ENCODE data around the gene MKLN1.
"Not testable (repeated sequence)": the region's sequence is repeated elsewhere in the genome, so short reads cannot be mapped to it uniquely, and the experiment has no call there.

MKLN1 gene

DNA sequence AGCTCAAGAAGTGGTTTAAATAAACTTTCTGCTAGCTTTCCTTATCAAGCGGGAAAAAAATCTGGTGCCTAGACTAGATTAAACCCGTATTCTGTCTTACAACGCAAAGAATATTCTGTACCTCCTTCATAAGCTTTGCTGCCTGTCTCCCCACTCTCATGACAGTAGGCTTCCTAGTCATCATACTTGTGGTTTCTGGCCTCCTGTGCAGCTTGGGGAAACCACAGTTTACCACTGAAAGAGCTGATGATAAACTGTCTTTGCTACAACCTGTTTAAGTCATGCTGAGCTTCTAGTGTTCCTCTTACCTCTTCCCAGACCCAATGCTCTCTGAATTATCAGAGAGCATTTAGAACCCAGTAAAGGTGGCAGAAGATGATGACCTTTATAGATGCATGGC is 173.7 kb downstream of the MKLN1 start:
- DNase-seq (ENCODE audit: low read depth, low spot score) = no peak

DNA sequence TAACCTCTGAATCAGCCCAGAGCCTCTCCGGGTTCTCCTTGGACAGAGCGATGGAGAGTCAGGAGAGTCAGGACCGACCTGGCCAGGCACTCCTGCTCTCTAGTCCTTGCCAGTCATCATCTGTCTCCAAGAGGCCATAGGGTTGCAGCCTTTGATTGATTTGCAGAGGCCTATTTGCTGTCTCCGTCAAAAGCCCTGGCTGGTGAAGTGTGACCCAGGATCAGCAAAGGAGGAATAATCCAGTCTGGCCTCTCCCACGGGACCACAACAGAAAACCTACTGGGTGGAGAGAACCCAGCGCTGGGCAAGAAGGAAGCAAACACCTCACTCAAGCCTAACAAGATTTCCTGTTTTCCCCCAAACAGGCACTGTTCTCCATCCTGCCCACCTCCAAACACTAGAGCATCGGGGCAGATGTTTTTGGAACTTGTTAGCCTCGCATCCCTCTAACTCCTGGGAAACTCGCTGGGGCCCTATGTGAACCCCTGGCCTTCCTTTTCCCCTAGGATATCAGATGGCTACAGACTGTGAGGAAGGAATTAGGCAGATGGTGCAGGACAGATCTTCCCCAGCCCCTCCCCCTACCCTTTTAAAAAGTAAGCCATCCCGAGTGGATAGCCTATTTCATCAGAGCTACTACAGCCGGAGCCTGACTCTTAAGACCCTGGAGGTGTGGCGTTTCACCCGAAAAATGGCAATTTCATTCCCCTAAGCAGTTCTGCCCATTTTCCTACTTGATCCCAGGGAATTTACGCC is 174.4 kb downstream of the MKLN1 start:
- DNase-seq (ENCODE audit: low read depth, low spot score) = no peak

DNA sequence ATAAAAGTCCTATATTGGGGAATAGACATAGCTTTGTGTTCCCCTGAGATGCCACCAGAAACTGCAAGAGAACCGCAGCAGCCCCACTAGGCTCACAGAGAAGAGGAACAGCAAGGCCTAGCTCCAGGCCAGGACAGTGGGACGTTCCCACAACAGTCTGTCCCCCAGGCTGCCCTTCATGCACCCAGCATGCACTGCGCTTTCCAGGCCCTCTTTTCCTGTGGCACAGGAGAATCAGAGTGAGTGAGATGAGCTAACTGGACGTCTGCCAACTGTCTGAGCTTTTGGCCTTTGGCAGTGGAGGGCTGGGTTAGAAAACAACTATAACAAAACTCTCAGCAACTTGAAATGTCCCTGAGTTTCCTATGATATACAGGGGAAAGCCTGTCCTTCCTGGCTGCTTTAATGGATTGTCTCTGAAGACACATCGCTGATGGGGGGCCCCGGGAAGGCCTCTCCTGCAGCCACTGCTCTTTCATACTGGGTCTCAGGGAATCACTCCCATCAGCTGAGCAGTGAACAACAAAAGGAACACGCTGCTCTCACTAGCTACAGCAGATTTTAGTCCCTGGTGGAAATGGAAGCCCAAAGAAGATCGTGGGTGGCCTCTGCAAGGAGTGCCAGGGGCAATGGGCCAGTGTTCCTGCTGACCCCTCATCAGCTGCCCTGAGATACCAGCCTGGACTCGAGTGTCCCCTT is 175.3 kb downstream of the MKLN1 start:
- no peak for DNase-seq (ENCODE audit: low read depth, low spot score)

DNA sequence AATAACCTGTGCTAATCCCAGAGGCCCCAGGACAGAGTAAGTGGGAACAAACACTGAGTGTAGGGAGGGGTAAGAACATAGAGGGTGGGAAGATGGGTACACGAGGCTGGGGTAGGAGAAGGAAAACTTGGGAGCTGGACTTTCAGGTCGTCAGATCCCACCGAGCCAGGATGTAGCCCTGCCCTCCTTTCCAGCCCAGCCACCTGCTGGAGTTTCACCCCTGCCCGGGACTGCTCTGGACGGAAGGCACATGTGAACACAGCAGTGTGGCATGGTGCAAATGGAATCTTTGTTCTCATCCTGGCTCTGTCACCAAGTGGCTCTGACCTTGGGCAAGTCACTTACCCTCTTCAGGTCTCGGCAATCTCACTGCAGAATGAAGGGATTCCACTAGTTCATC is 176.0 kb downstream of the MKLN1 start:
- DNase-seq (ENCODE audit: low read depth, low spot score) = no peak

DNA sequence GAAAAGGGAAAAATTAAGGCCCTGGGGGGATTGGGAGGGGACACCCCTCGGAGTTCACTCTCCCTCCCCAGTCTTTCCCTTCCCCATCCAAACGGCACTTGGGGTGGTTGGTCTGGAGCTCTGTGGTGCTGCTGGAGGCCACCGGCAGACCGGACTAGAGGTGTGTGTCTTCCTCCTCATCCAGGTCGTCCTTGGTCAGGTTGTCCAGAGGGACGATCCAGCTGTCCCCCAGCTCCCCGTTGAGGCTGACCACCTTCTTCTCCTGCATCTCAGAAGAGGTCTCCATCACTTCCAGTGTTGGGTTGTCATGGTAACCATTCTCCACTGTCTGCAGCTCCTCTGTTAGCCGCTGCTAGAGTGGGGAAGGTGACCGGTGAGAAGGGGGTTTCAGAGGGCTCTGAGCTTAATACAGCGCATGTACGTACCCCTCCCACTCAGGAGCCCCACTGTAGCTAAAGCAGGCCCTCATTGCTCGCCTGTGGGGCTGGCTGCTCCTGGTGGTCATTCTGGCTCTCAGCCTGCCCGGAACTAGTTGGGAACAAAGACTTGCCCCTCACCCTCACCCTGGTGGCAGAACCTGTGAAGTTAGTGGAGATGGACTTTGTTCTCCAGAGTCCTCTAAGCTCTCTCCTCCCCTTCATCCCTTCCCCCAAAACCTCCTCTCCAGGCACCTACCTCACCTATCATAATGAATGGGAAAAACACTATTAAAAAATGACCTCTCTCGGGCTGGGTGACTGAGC is 176.7 kb downstream of the MKLN1 start:
- no peak for DNase-seq (ENCODE audit: low read depth, low spot score)

DNA sequence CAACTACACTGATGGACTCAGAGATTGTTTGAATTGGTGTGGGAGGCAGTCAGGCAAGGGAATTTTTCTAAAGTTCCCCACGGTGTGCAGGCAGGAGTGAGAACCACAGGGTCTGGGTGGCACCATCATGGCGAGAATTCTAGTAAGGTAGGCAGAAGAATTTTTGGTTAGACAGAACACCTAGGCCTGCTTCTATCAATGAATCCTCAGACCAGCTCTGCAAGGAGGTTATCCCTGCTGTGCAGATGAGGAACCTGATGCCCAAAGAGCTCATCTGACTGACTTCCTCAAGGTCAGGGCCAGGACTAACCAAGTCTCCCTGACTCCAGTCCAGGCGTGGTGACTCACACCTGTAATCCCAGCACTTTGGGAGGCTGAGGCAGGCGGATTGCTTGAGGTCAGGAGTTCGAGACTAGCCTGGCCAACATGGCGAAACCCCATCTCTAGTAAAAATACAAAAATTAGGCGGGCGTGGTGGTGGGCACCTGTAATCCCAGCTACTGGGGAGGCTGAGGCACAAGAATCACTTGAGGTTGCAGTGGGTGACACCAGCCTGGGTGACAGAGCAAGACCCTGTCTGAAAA is 177.5 kb downstream of the MKLN1 start:
- DNase-seq (ENCODE audit: low read depth, low spot score) = not testable (repeated sequence)

DNA sequence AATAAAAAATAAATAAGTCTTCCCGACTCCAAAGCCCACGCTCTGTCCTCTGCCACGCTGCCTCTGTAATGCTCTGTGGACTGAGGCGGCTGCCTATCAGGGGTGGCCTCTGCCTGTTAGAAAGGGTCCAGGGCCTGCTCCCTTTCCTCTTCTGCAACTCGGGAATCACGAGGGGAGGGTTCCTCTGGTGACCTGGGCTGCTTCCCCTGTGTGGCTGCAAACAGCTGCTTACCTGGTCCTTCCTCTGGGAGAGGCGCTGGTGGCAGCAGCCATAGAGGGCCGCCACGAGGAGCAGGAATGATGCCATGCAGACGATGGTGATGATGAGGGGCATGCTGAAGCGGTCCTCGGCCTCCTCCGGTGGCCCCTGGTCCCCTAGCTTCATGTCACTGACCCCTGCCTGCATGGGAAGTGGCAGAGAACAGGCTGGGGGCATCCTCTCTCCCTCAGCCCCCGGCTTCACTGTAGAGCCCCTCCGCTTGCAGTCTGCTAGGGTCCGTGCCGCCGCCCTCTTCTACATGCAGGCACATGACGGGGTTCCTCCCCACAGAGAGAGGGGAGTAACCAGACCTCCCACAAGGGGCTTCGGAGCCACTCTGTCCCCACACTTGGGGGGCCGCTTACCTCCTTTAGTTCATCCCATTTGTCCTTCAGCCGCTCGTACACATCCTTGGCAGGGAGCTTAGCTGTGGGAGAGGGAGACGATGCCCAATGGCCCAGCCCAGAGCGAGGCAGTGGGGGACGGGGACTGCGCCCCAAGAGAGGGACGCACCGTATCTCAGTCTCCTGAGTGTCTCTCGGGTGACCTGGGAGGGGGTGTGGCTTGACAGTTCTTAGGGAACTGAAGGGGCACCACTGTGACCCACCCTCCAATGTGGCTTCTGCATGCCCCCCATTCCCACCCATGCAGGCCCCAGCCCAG is 178.2 kb downstream of the MKLN1 start:
- DNase-seq (ENCODE audit: low read depth, low spot score) = no peak

DNA sequence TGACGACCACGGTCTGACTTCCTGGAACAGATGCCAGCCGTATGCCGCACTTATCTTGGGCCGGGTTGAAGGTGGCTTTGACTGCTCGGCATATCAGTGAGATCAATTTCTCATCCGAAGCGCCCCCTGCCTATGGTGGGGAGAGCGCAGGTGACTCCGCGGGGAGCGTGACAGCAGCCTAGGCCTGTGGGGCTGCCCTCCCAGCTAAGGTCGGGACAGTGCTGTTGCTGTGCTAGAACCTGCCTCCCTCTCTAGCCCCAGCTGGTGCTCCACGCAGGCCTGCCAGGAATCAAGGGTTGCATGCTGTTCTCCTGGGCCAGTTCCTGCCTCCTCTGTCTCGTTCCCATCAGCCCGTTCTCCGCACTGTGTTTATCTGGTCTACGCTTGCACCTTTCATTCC is 178.9 kb downstream of the MKLN1 start:
- no peak for DNase-seq (ENCODE audit: low read depth, low spot score)

DNA sequence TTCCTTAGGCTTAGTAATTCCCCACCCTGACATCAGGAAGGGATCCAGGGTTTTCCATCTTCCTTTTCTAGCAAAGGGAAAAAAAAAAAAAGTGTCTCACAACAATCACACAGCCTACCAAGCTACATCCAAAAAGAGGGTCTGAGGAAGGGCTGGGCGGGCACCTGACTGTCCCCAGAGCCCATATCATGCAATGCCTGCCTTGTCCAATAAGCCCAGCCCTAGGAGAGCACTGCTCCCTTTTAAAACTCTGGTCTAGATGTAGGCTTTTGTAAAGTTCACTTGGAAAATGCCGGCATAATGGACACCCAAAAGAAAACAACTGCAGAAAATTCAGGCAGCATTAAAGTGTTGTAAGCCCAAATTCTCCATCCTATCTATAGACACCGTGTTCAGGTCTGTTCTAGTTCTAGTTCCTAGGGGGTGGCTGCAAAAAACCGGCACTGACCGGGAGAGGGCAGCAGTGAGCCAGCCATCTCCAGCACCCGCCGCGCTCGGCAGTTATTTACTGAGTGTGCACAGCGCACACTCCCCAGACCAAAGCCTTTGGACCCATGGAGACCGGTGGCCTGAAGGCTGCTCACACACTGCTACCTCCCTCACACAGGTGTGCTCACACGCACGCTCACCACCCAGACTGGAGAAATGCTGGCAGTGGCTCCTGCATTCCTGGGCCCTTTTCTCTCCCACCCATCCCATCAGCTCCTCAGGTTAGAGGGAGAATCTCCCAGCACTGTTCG is 180.1 kb downstream of the MKLN1 start:
- DNase-seq (ENCODE audit: low read depth, low spot score) = peak; percentile 48

DNA sequence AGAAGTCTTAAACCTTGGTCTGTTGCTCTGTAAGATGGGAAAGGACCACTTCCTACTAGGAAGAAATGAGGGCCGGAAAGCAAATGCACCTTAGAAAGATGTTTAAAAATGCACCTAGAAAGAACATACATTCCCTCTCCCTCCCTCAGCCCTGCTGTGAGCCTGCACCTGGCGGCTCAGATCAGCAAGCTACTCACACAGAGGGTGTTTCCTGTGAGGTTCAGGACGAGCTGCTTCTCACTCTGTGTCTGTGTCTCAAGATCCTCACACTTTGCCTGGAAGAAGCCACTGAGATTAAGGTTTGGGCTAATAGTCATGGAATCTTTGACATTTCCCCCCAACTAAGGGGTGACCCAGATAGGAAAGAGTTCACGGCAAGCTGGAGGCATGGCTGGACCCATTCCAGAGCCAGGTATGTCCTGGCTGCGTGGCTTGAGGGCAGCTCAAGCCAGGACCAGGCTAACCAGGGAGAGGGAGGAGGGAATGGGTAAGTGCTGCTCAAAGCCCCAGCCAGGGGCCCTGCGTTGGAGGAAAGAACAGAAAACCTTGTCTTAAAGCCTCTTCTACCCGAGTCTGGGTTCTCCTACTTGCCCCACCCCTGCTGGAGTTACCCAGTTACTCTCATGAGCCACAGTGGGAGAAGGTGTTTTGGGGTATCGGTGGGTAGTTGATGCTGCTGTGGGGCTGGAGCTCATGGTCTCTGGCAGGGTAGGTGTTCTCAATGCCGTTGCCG is 181.2 kb downstream of the MKLN1 start:
- no peak for DNase-seq (ENCODE audit: low read depth, low spot score)

DNA sequence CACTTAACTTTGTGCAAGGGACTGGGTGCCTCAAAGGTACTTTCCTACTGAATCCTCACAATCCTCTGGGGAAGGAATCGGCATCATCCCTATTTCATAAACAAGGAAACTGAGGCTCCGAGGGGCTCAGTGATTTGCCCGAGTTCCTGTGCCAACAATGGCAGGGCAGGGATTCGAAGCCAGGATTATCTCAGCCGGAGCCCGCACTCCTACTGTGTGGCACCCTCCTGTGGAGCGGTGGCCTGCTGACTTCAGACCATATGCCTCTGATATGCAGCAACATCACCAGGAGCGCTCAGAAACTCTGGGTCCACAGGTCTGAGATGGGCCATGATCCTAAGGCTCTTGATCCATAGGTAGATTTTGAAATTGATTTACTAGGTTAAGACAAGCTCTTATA is 182.1 kb downstream of the MKLN1 start:
- DNase-seq (ENCODE audit: low read depth, low spot score) = no peak

DNA sequence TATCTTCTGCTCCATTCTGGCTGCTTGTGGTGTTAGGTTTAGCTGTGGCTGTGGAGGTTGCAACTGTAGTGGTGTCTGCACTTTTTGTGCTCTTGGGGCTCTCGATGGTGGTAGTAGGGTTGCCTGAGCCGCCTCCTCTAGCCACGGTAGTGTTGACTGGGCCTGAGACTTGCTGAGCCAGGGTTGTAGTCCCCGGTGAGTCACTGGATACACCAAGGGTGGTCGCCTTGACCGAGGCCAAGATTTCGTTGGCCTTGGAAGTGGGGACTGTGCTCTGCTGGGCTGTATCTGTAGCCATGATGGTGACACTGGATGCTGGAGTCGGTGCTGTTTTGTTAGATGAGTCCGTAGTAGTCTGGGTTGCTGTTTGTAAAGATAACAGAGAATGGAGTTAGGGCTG is 183.4 kb downstream of the MKLN1 start:
- DNase-seq (ENCODE audit: low read depth, low spot score) = no peak

DNA sequence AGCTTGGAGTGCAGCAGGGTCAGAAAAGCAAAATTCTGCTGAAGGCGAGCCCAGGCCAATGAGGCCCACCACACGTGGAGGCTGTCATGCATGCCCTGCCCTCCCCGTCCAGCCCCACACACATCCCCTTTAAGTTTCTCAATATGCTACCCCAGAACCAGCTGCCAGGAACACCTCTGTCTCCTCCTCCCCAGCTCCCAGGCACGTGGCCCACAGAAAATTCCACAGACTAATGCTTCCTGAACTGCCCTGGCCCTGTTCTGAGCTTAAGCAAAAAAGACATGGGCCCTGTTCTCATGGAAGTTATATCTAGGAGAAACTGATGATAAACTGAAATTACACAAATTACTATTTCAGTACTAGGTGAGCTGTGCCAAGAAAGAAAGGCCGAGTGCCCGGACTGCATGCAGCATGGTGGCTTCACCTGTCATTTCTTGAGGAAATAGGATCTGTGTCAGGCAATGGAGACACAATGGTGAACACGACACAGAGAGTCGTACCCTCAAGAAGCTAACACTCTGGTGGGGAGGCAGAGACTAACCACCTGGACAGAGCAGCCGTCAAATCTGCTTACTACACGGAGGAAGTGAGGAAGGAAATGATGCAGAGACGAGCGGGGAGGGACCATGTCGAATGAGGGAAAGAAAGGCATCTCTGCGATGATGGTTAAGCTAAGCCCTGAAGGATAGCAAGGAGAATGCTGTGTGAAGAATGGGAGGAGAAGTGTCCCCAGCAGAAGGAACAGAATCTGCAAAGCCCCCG is 184.3 kb downstream of the MKLN1 start:
- DNase-seq (ENCODE audit: low read depth, low spot score) = no peak

DNA sequence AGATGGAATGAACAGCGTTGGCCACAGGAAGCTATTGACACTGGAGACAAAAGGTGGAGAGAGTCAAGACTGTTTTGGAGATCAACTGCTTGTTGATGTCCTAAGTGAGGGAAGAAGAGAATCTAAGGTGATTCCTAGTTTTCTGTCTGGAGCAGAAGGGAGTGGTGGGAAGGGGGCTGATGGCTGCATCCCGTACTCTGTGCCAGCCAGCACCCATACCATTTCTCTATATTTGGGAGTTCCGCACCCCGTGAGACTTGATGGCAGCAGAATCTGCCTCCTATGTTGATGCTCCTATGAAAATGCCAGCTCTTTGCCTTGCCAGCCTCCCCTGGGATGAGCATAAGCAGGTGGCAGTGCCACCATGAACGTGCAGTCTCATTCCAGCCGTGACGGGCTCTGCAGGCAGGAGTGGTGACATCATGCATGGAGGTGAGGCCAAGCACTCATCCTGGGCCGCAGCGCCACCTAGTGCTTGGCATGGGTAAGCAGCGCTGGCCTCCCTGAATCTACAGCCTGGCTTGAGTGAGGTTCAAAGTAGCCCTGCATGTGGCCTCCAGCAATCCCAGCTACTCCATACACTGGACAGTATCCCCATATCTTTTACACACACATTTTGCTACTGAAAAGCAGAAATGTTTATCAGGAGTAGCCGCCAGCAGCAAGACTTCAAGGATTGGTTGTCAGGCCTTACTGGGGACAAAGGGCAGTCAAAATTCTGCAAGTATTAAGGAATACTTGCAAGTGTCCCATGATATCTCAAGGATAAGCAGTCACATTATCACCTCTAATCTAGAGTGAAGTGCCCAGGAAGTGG is 185.8 kb downstream of the MKLN1 start:
- peak; percentile 57 for DNase-seq (ENCODE audit: low read depth, low spot score)

DNA sequence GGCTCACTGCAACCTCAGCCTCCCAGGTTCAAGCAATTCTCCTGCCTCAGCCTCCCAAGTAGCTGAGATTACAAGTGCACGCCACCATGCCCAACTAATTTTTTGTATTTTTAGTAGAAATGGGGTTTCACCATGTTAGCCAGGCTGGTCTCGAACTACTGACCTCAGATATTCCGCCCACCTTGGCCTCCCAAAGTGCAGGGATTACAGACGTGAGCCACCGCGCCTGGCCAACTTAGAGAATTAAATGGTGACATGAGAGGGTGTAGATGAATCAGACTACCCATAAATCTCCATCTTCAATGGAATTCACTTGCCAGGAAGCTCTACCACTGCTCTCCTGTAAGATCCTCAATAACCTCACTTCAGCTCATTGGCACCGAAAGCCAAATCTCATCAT is 187.8 kb downstream of the MKLN1 start:
- DNase-seq (ENCODE audit: low read depth, low spot score) = not testable (repeated sequence)

DNA sequence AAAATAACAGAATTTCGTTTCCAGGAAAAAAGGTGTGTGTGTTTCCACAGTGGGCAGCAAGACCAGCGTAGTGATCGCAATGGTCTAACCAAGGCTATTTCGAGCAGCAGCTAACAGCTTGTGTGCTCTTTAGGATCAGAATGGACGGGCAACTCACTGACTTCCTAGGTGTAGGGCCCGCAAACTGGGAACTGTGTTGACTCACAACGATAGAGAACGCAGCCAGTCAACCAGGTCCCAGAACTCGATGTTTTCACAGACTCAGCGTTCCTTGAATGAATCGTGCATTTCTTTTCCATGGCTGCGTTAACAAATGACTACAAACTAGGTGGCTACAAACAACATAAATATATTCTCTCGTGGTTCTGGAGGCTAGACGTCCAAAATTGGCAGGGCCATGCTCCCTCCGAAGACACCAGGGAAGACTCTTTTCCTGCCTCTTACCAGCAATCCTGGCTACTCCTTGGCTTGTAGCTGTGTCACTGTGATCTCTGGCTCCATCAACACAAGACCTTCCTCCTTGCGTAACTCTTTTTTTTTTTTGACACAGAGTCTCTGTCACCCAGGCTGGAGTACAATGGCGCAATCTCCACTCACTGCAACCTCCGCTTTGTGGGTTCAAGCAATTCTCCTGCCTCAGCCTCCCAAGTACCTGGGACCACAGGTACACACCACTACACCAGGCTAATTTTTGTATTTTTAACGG is 189.7 kb downstream of the MKLN1 start:
- no peak for DNase-seq (ENCODE audit: low read depth, low spot score)

DNA sequence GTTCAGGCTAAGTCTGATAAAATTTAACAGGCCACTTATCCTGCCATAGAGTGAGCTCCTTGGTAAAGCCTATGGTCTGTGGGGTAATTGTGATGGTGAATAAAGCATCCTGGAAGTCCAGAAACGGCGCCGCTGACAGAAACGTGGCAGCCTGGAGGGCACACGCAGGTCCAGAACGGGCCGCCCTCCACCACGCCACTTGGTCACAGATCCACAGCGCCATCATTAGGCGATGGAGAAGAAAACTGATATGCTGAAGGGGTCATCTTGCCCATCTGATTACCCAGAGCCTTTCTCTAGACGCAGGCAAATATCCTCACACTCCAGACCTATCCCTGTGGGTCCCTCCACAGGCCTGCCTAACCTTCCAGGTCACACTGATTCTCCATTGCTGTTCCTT is 190.9 kb downstream of the MKLN1 start:
- DNase-seq (ENCODE audit: low read depth, low spot score) = no peak

Data from activated CD4-positive, CD25-positive, alpha-beta regulatory T cell treated with anti-CD3 and anti-CD28 coated beads, Interleukin-2, amount 50 U/mL, for 16 hours (primary cell).